K562 (cell line): Measurements from ENCODE around the gene HOXB1. TPM values are rescaled to one million over a fixed set of nuclear protein-coding genes. Genes with fewer than 3 reads are reported as not detected.

ENCODE experiments used
- ATAC-seq: fragments of 200-7000 bp; cut with Tn5 transposase; 3 replicates; pipeline ENCODE4 v1.9.1; 2020; ENCODE audit warnings: moderate library complexity
- BruUV-seq: library from RNA; stranded (reverse); fragments of 400-500 nt; replicated peaks from 2 replicates; lab custom pipeline; 2021; lab: Mats Ljungman, UMichigan
- CTCF ChIA-PET: fragments of 300-600 bp; formaldehyde crosslinking; extraction: SDS; loops from one replicate; lab custom pipeline; 2021; ENCODE audit warnings: low intra/inter-chr PET ratio; lab: Yijun Ruan, JAX
- POLR2A ChIA-PET: fragments of 300-600, 350-650 bp; sonication (Branson Sonifier 250); formaldehyde crosslinking; extraction: SDS; loops from one replicate; lab custom pipeline; 2021; ENCODE audit warnings: antibody characterized with exemption, inconsistent platforms; lab: Yijun Ruan, JAX
- DNase-seq, 4 experiments: peaks; one replicate each; pipeline versions ENCODE4 v3.0.0 to v3.0.0-alpha.2; 2011 to 2018; ENCODE audit warnings: low spot score in 3 of 4, mixed read lengths in 3 of 4; ENCODE audit errors: extremely low read depth in 1 of 4
- FAIRE-seq: peaks from 2 replicates; lab custom pipeline; 2011; peaks lifted over from hg19 to GRCh38; lab: Jason Lieb, UNC
- H2AFZ ChIP-seq: 2 replicates; pipeline ENCODE4 v1.6.0; 2011; ENCODE audit warnings: low read depth, low read length, control low read depth, inconsistent platforms
- H3K27ac ChIP-seq: fragments of 200-600 bp; 3 replicates; pipeline ENCODE4 v1.8.0; 2011; ENCODE audit warnings: low read depth, mild to moderate bottlenecking, control low read depth, inconsistent platforms, low read length, moderate library complexity, mixed read lengths; ENCODE audit errors: extremely low read depth
- H3K27me3 ChIP-seq, 2 experiments: fragments of 300-600 bp in 1 of 2; 2 replicates in 1 of 2; 3 replicates in 1 of 2; pipeline versions ENCODE4 v1.6.0 to v1.8.0; 2011; ENCODE audit warnings: inconsistent platforms in 2 of 2, low read length in 2 of 2, mild to moderate bottlenecking in 1 of 2, mixed read lengths in 1 of 2, moderate library complexity in 1 of 2; ENCODE audit not compliant: control insufficient read depth in 2 of 2, insufficient read depth in 2 of 2
- H3K36me3 ChIP-seq: fragments of 300-600 bp; 3 replicates; pipeline ENCODE4 v1.8.0; 2011; ENCODE audit warnings: mild to moderate bottlenecking, low read length, inconsistent platforms; ENCODE audit not compliant: control insufficient read depth, insufficient read depth
- H3K4me1 ChIP-seq, 2 experiments: fragments of 200-600 bp in 1 of 2; replicated peaks in 1 of 2; 2 replicates in 1 of 2; 3 replicates in 1 of 2; pipeline versions ENCODE4 v1.5.1 to v1.8.0; 2011; ENCODE audit warnings: inconsistent platforms in 2 of 2, low read length in 2 of 2, mild to moderate bottlenecking in 1 of 2, mixed read lengths in 1 of 2, moderate library complexity in 1 of 2; ENCODE audit not compliant: control insufficient read depth in 2 of 2, insufficient read depth in 2 of 2
- H3K4me2 ChIP-seq: 2 replicates; pipeline ENCODE4 v1.6.1; 2011; ENCODE audit warnings: low read length, control low read depth, inconsistent platforms, mixed read lengths; ENCODE audit not compliant: insufficient read depth
- H3K4me3 ChIP-seq: fragments of 200-600 bp; sonication (generic), shearing (Covaris generic); 2 replicates; pipeline ENCODE4 v1.5.1; 2016; ENCODE audit warnings: control low read depth, inconsistent platforms
- H3K79me2 ChIP-seq: fragments of 200-600 bp; 3 replicates; pipeline ENCODE4 v1.8.0; 2011; ENCODE audit warnings: low read length, inconsistent platforms; ENCODE audit not compliant: control insufficient read depth, insufficient read depth
- H3K9ac ChIP-seq, 2 experiments: 2 replicates each; pipeline versions ENCODE4 v1.6.0 to v1.6.1; 2011; ENCODE audit warnings: low read depth in 2 of 2, low read length in 2 of 2, control low read depth in 1 of 2, inconsistent platforms in 1 of 2, mild to moderate bottlenecking in 1 of 2, mixed read lengths in 1 of 2; ENCODE audit not compliant: insufficient read depth in 1 of 2
- H3K9me1 ChIP-seq: one replicate; pipeline ENCODE4 v1.6.0; 2011; ENCODE audit warnings: inconsistent platforms, mild to moderate bottlenecking, low read length, moderate library complexity; ENCODE audit not compliant: control insufficient read depth, insufficient read depth
- H3K9me3 ChIP-seq: replicated peaks from 2 replicates; pipeline ENCODE4 v1.5.1; 2011; ENCODE audit warnings: low read depth, low read length, inconsistent platforms; ENCODE audit not compliant: control insufficient read depth, insufficient read depth
- H4K20me1 ChIP-seq: replicated peaks from 2 replicates; pipeline ENCODE4 v1.6.1; 2011; ENCODE audit warnings: low read length, inconsistent platforms, mixed read lengths; ENCODE audit not compliant: control insufficient read depth, insufficient read depth
- C11orf30 ChIP-seq: fragments of 450-650 bp; IDR thresholded peaks from 2 replicates; pipeline ENCODE4 v1.6.1; 2016; ENCODE audit warnings: low read depth, mild to moderate bottlenecking
- CTBP1 ChIP-seq: fragments of 450-650 bp; IDR thresholded peaks from 2 replicates; pipeline ENCODE4 v1.6.1; 2016; ENCODE audit warnings: borderline replicate concordance
- ETV5 ChIP-seq: sonication (generic); formaldehyde crosslinking; IDR thresholded peaks from 2 replicates; pipeline ENCODE4 v1.4.0; 2020; ENCODE audit warnings: low read depth, mild to moderate bottlenecking, missing genetic modification reagents
- IRF1 ChIP-seq: sonication (generic); formaldehyde crosslinking; IDR thresholded peaks from 2 replicates; pipeline ENCODE4 v1.8.0; 2022; ENCODE audit warnings: missing genetic modification reagents, mild to moderate bottlenecking, borderline replicate concordance
- JUND ChIP-seq, 2 experiments: IDR thresholded peaks; 2 replicates in 1 of 2; 3 replicates in 1 of 2; pipeline ENCODE4 v1.6.1; 2011; ENCODE audit warnings: borderline replicate concordance in 2 of 2, low read depth in 2 of 2, low read length in 2 of 2, improper control_type of control experiment in 1 of 2, missing biosample characterization in 1 of 2, missing genetic modification characterization in 1 of 2, missing genetic modification reagents in 1 of 2
- MAFF ChIP-seq: IDR thresholded peaks from 2 replicates; pipeline ENCODE4 v1.6.1; 2012; ENCODE audit warnings: low read length, improper control_type of control experiment
- NCOA4 ChIP-seq: fragments of 450-650 bp; IDR thresholded peaks from 2 replicates; pipeline ENCODE4 v1.6.1; 2018; ENCODE audit warnings: mild to moderate bottlenecking; ENCODE audit not compliant: partially characterized antibody
- NCOA6 ChIP-seq: fragments of 450-650 bp; IDR thresholded peaks from 2 replicates; pipeline ENCODE4 v1.6.1; 2017; ENCODE audit warnings: mild to moderate bottlenecking
- NFE2 ChIP-seq: IDR thresholded peaks from 2 replicates; pipeline ENCODE4 v1.6.1; 2014; ENCODE audit warnings: antibody characterized with exemption, low read depth
- PCBP2 ChIP-seq: fragments of 200-400 bp; formaldehyde crosslinking; IDR thresholded peaks from 2 replicates; pipeline ENCODE4 v1.6.1; 2018; ENCODE audit warnings: low read length, low read depth, mild to moderate bottlenecking, moderate library complexity; ENCODE audit not compliant: poor library complexity, severe bottlenecking
- POLR2AphosphoS2 ChIP-seq: IDR thresholded peaks from 2 replicates; pipeline ENCODE4 v1.6.1; 2012; ENCODE audit warnings: low read length, improper control_type of control experiment
- POLR3G ChIP-seq: IDR thresholded peaks from 2 replicates; pipeline ENCODE4 v1.6.1; 2011; ENCODE audit not compliant: insufficient read length, insufficient replicate concordance; ENCODE audit errors: extremely low read depth
- RBM14 ChIP-seq: fragments of 200-400 bp; formaldehyde crosslinking; IDR thresholded peaks from 2 replicates; pipeline ENCODE4 v1.6.1; 2018; ENCODE audit warnings: low read depth, mild to moderate bottlenecking, low read length, moderate library complexity, borderline replicate concordance; ENCODE audit not compliant: insufficient read depth
- THRAP3 ChIP-seq: fragments of 450-650 bp; IDR thresholded peaks from 2 replicates; pipeline ENCODE4 v1.6.1; 2016; ENCODE audit warnings: mild to moderate bottlenecking, inconsistent platforms, borderline replicate concordance
- TOE1 ChIP-seq, 2 experiments: fragments of 450-650 bp in 1 of 2; sonication (generic) in 1 of 2; formaldehyde crosslinking in 1 of 2; IDR thresholded peaks; 2 replicates each; pipeline versions ENCODE4 v1.7.1 to v1.8.0; 2016 to 2022; ENCODE audit warnings: borderline replicate concordance in 2 of 2, mild to moderate bottlenecking in 2 of 2, antibody characterized with exemption in 1 of 2, inconsistent platforms in 1 of 2, low read depth in 1 of 2, missing genetic modification reagents in 1 of 2, moderate library complexity in 1 of 2
- ZEB2 ChIP-seq: fragments of 450-650 bp; IDR thresholded peaks from 2 replicates; pipeline ENCODE4 v1.6.1; 2016
- ZNF274 ChIP-seq: IDR thresholded peaks from 2 replicates; pipeline ENCODE4 v1.6.1; 2011; ENCODE audit warnings: low read depth, mild to moderate bottlenecking, low read length, moderate library complexity, borderline replicate concordance
- WGBS: fragments of 100-300 bp; shearing (Covaris generic); methylation state at CpG from one replicate; pipeline ENCODE4 v1.1.6; 2016; ENCODE audit warnings: low coverage, mixed read lengths; ENCODE audit not compliant: insufficient coverage; ENCODE audit errors: missing lambda C conversion rate; 5-methylcytosine and 5-hydroxymethylcytosine counted together
- in situ Hi-C: fragments of 300-500 bp; cut with MboI; formaldehyde crosslinking; loops from 4 replicates; pipeline ENCODE4 v1.15.0; 2018; ENCODE audit warnings: inconsistent platforms, mixed read lengths
- intact Hi-C: fragments of 100-400 bp; cut with micrococcal nuclease; formaldehyde crosslinking; loops from 2 replicates; pipeline ENCODE4 v1.14.2; 2022
- polyA plus RNA-seq, 8 experiments: library from polyadenylated mRNA; depleted of rRNA in 4 of 8; stranded (reverse) in 5 of 8; unstranded in 3 of 8; fragments of >200 nt; fragmentation: Nextera tagmentation in 2 of 8; fragmentation: Illumina TruSeq in 1 of 8; extraction: Ambion mirVana in 2 of 8; extraction: Trizol in 1 of 8; gene quantifications; 2 replicates each; pipeline versions ENCODE4 v1.2.1 to v1.2.3, GENCODE V29; 2011 to 2014; ENCODE audit warnings: inconsistent platforms in 1 of 8, missing spikeins in 1 of 8
- total RNA-seq, 7 experiments: library from RNA; depleted of rRNA in 6 of 7; stranded (reverse); fragments of >200 nt in 6 of 7; fragmentation: Illumina TruSeq in 2 of 7; extraction: Trizol in 2 of 7; gene quantifications; 2 replicates each; pipeline versions ENCODE4 v1.2.1 to v1.2.3, GENCODE V29; 2011 to 2021; ENCODE audit warnings: low replicate concordance in 1 of 7
- TF ChIP-seq, protein P1 (sequence below): fragments of 250-450 bp; sonication (Bioruptor Pico); IDR thresholded peaks from 2 replicates; pipeline ENCODE4 v1.5.0; 2021
- TF ChIP-seq, protein P2 (sequence below): fragments of 250-450 bp; sonication (Bioruptor Pico); IDR thresholded peaks from 2 replicates; pipeline ENCODE4 v1.8.0; 2022; ENCODE audit warnings: moderate library complexity, mild to moderate bottlenecking, inconsistent platforms

Gene HOXB1
- total and polyA plus RNA-seq, 9 of the 15 experiments (the other 6 are each of a cell fraction or from before 2014, with no cell fraction given) = 0.04 TPM; not detected in 8

DNA sequence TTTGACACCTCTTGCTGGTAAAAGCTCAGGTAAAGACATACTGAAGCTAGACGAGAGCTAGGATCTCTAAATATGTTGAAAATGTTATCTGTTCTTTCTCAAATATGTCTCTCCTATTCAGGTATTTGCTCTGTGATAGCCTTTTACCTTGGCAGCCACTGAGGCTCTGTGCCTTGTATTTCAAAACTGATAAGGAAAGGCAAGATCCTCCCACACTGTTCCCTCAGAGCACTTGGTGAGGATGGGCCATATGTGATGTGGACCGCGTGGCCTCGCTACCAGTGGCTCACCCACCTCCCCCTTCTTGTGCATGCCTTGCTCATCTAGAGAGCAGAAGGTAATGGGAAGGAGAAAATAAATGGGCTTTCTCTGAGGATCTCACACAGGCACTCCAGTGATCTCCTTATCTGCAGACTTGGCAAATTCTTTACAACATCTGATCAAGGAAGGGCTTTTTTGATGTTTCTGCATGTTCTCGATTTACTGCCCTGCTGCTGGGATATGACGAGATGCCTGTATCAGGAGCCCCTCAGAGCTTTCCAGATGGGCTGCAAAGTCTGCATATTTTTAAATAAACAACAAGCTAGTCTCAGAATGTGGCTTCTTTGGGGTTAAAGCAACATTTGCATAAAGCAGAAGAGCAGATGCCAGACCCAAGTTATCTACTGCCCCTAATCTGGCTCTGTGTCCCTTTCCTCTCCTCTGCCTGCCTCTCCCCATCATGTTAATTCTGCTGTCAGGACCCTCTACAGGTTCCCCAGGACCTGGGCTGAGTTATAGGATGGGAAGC lies 16.9 kb downstream of the HOXB1 start:
- WGBS = 13% methylated on average over 6 of the region's 6 CpGs
- ChIA-PET POLR2A (interaction anchor here (0.5 to 1.5 kb wide), 8 partner anchors 9 to 180 kb away, joined by 3 to 6 read pairs (median 4); no protein-coding TSS in a partner anchor), CTCF (no interaction called here)
- peak overlapping the region; percentile 64 for H2AFZ ChIP-seq
- no TSS peak for BruUV-seq
- peak overlapping the region; percentile 51 for H3K4me2 ChIP-seq
- H3K4me1 ChIP-seq = peaks cover 0 to 20% of the 10 kb centered on the region in 2 experiments; a peak in 4 of 5 replicates
- H3K27ac ChIP-seq = peak overlapping the region; percentile 12; the same call in 1 of the 3 replicates
- DNase-seq (peak; percentile 48 to 73 (median 54)), ATAC-seq (peak; percentile 78), FAIRE-seq (peak; percentile 11)
- no peak overlapping the region for H3K4me3 ChIP-seq
- no peaks in the 10 kb centered on the region for H3K36me3 ChIP-seq
- H3K79me2 ChIP-seq = no peaks in the 10 kb centered on the region
- H4K20me1 ChIP-seq = no peaks in the 10 kb centered on the region
- peak overlapping the region; percentile 1 to 23; a peak in 2 of 4 replicates for H3K9ac ChIP-seq
- intact Hi-C loops (no loop called here), in situ Hi-C loops (no loop called here)
- H3K9me3 ChIP-seq = no peaks in the 10 kb centered on the region
- H3K9me1 ChIP-seq = no peaks in the 10 kb centered on the region
- H3K27me3 ChIP-seq = no peaks in the 10 kb centered on the region
- TF ChIP-seq ETV5 (CRISPR knock-in tag) (no peak), ZEB2 (0 out of 2 replicates have a peak, but pooled peaks have one; percentile 42), POLR3G (no peak), C11orf30 (peak; percentile 72), IRF1 (CRISPR knock-in tag) (no peak), NCOA4 (no peak), PCBP2 (no peak), JUND (IDR thresholded peaks at IDR 0.05; ENCODE audit: borderline replicate concordance, low read depth, low read length) (no peak), JUND (tag; IDR thresholded peaks at IDR 0.05; ENCODE audit: borderline replicate concordance, low read depth, low read length) (peak; percentile 24; the same call in 1 of the 3 replicates), TOE1 (IDR thresholded peaks at IDR 0.05; ENCODE audit: borderline replicate concordance) (no peak), TOE1 (CRISPR knock-in tag; IDR thresholded peaks at IDR 0.05; ENCODE audit: borderline replicate concordance, low read depth) (no peak), THRAP3 (no peak), POLR2AphosphoS2 (no peak), NFE2 (no peak), NCOA6 (no peak), ZNF274 (no peak), MAFF (peak; percentile 15; the same call in 1 of the 2 replicates), RBM14 (no peak), CTBP1 (peak; percentile 29; the same call in 1 of the 2 replicates)
- TF ChIP-seq, protein P1, sequence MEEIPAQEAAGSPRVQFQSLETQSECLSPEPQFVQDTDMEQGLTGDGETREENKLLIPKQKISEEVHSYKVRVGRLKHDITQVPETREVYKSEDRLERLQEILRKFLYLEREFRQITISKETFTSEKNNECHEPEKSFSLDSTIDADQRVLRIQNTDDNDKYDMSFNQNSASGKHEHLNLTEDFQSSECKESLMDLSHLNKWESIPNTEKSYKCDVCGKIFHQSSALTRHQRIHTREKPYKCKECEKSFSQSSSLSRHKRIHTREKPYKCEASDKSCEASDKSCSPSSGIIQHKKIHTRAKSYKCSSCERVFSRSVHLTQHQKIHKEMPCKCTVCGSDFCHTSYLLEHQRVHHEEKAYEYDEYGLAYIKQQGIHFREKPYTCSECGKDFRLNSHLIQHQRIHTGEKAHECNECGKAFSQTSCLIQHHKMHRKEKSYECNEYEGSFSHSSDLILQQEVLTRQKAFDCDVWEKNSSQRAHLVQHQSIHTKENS (CRISPR knock-in tag) = no peak
- TF ChIP-seq, protein P2, sequence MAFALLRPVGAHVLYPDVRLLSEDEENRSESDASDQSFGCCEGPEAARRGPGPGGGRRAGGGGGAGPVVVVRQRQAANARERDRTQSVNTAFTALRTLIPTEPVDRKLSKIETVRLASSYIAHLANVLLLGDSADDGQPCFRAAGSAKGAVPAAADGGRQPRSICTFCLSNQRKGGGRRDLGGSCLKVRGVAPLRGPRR (CRISPR knock-in tag) = no peak
